HG02588 (cell line): ENCODE measurements around the gene SLC12A7.

Experiments used
- ATAC-seq: cut with Tn5 transposase; IDR thresholded peaks from one replicate; pipeline ENCODE4 v1.9.1; 2021; ENCODE audit warnings: mild to moderate bottlenecking, moderate library complexity; ENCODE audit not compliant: unreplicated experiment

Gene SLC12A7

GRCh38 chr5:1054018-1054798, 57.7 kb downstream of the SLC12A7 start:
- ATAC-seq = no peak

GRCh38 chr5:1053391-1054017, 58.4 kb downstream of the SLC12A7 start:
- ATAC-seq = no peak

- ATAC-seq = no peak
Observed at GRCh38 chr5:1052641-1053390, 59.0 kb downstream of the SLC12A7 start.

- no peak for ATAC-seq
Observed at GRCh38 chr5:1052076-1052475, 59.8 kb downstream of the SLC12A7 start.

- no peak for ATAC-seq
Observed at GRCh38 chr5:1051366-1051720, 60.5 kb downstream of the SLC12A7 start.

- ATAC-seq = no peak
Observed at GRCh38 chr5:1050423-1051365, 61.2 kb downstream of the SLC12A7 start.

- no peak for ATAC-seq
Observed at GRCh38 chr5:1048861-1049838, 62.7 kb downstream of the SLC12A7 start.

- ATAC-seq = no peak
Observed at GRCh38 chr5:1048162-1048721, 63.6 kb downstream of the SLC12A7 start.

GRCh38 chr5:1047332-1047965, 64.4 kb downstream of the SLC12A7 start:
- ATAC-seq = no peak

- ATAC-seq = no peak
Observed at GRCh38 chr5:1045960-1046560, 65.8 kb downstream of the SLC12A7 start.

- ATAC-seq = no peak
Observed at GRCh38 chr5:1044117-1044516, 67.7 kb downstream of the SLC12A7 start.

GRCh38 chr5:1043327-1043726, 68.5 kb downstream of the SLC12A7 start:
- ATAC-seq = no peak

GRCh38 chr5:1042626-1043025, 69.2 kb downstream of the SLC12A7 start:
- ATAC-seq = no peak

- no peak for ATAC-seq
Observed at GRCh38 chr5:1041225-1042143, 70.4 kb downstream of the SLC12A7 start.

GRCh38 chr5:1040571-1040970, 71.3 kb downstream of the SLC12A7 start:
- no peak for ATAC-seq

- ATAC-seq = no peak
Observed at GRCh38 chr5:1039706-1040260, 72.1 kb downstream of the SLC12A7 start.

- no peak for ATAC-seq
Observed at GRCh38 chr5:1039210-1039548, 72.7 kb downstream of the SLC12A7 start.
